ENCODE measurements around the gene SMURF2. TPM values are rescaled to one million over a fixed set of nuclear protein-coding genes. Genes with fewer than 3 reads are reported as not detected.

Gene SMURF2
- total RNA-seq, 4 donors from 2014 or later = 18.2 to 28.0 (median 21.3) TPM

GRCh38 chr17:64537488-64537887 lies 124.6 kb downstream of the SMURF2 start:
- Histone ChIP-seq H3K27me3 (no peaks in the 10 kb centered on the region), H3K27ac (no peak overlapping the region), H3K36me3 (peaks cover 2 to 97% (median 15%) of the 10 kb centered on the region in 3 donors), H3K4me3 (no peak overlapping the region), H3K4me1 (no peaks in the 10 kb centered on the region), H3K9me3 (no peaks in the 10 kb centered on the region)
- WGBS, 2 donors = 71 to 74% methylated on average over 5 of the region's 5 CpGs
- no peak for TF ChIP-seq EP300 (IDR thresholded peaks at IDR 0.05)
- TF ChIP-seq CTCF (IDR thresholded peaks at IDR 0.05) = no peak
- TF ChIP-seq POLR2A (IDR thresholded peaks at IDR 0.05) = no peak
- no peak for DNase-seq (ENCODE audit: low spot score in 2 of 2)

- no peak for DNase-seq (ENCODE audit: low spot score in 2 of 2)
- no peaks in the 10 kb centered on the region for H3K4me1 ChIP-seq
- no peak for TF ChIP-seq CTCF (IDR thresholded peaks at IDR 0.05)
- TF ChIP-seq POLR2A (IDR thresholded peaks at IDR 0.05) = no peak
- no peak for TF ChIP-seq EP300 (IDR thresholded peaks at IDR 0.05)
- WGBS, 2 donors = 82 to 84% methylated on average over 2 of the region's 2 CpGs
- no peak overlapping the region for H3K27ac ChIP-seq
- peaks cover 2 to 98% (median 21%) of the 10 kb centered on the region in 3 donors for H3K36me3 ChIP-seq
- H3K4me3 ChIP-seq = no peak overlapping the region
- no peaks in the 10 kb centered on the region for H3K27me3 ChIP-seq
- no peaks in the 10 kb centered on the region for H3K9me3 ChIP-seq
Observed at GRCh38 chr17:64536913-64537312, 125.2 kb downstream of the SMURF2 start.

DNA sequence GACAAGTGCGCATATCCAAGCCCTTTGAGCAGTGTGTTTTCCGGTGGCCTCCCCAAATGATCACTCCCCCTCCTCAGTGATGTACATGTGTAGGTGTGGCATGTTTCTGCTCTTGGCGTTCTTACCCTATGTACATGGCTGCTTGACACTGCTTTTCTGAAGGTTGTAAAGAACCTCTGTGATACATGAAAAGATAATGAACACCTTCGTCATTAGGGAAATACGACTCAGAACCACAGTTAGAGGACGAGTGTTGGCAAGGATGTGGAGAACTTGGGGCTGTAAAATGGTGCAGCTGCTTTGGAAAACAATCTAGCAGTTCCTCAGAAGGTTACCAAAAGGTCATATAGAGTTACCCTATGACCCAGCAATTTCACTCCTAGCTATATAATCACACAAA lies 126.8 kb downstream of the SMURF2 start:
- no peak for DNase-seq (ENCODE audit: low spot score in 2 of 2)
- no peaks in the 10 kb centered on the region for H3K9me3 ChIP-seq
- WGBS, 2 donors = 54 to 66% methylated on average over 6 of the region's 6 CpGs
- H3K27me3 ChIP-seq = no peaks in the 10 kb centered on the region
- H3K27ac ChIP-seq = peak overlapping the region in 1 of 4 donors; percentile 41
- TF ChIP-seq POLR2A (IDR thresholded peaks at IDR 0.05) (no peak), CTCF (IDR thresholded peaks at IDR 0.05) (no peak), EP300 (IDR thresholded peaks at IDR 0.05) (no peak)
- peaks cover 2 to 100% (median 23%) of the 10 kb centered on the region in 3 donors for H3K36me3 ChIP-seq
- no peak overlapping the region for H3K4me3 ChIP-seq
- no peaks in the 10 kb centered on the region for H3K4me1 ChIP-seq

- no peak overlapping the region for H3K4me3 ChIP-seq
- DNase-seq (ENCODE audit: low spot score in 2 of 2) = no peak
- no peak overlapping the region for H3K27ac ChIP-seq
- 69 to 78% methylated on average over 3 of the region's 3 CpGs for WGBS, 2 donors
- TF ChIP-seq POLR2A (IDR thresholded peaks at IDR 0.05) (no peak), EP300 (IDR thresholded peaks at IDR 0.05) (no peak), CTCF (IDR thresholded peaks at IDR 0.05) (no peak)
- no peaks in the 10 kb centered on the region for H3K9me3 ChIP-seq
- no peaks in the 10 kb centered on the region for H3K4me1 ChIP-seq
- no peaks in the 10 kb centered on the region for H3K27me3 ChIP-seq
- H3K36me3 ChIP-seq = peaks cover 2 to 100% (median 31%) of the 10 kb centered on the region in 3 donors
Observed at GRCh38 chr17:64534187-64534586, 127.9 kb downstream of the SMURF2 start.

- no peak overlapping the region for H3K4me3 ChIP-seq
- no peaks in the 10 kb centered on the region for H3K4me1 ChIP-seq
- H3K9me3 ChIP-seq = no peaks in the 10 kb centered on the region
- no peaks in the 10 kb centered on the region for H3K27me3 ChIP-seq
- DNase-seq (ENCODE audit: low spot score in 2 of 2) = no peak
- no peak overlapping the region for H3K27ac ChIP-seq
- TF ChIP-seq CTCF (IDR thresholded peaks at IDR 0.05) = no peak
- no peak for TF ChIP-seq EP300 (IDR thresholded peaks at IDR 0.05)
- TF ChIP-seq POLR2A (IDR thresholded peaks at IDR 0.05) = no peak
- 81 to 95% methylated on average over 2 of the region's 2 CpGs for WGBS, 2 donors
- H3K36me3 ChIP-seq = peaks cover 2 to 100% (median 35%) of the 10 kb centered on the region in 3 donors
Observed at GRCh38 chr17:64533784-64534183, 128.3 kb downstream of the SMURF2 start.
